ENCODE data around the gene GPR27. TPM values are rescaled to one million over a fixed set of nuclear protein-coding genes. Genes with fewer than 3 reads are reported as not detected.

The GPR27 gene
- total and polyA plus RNA-seq, 2 donors, result 2.7 to 3.3 TPM

DNA sequence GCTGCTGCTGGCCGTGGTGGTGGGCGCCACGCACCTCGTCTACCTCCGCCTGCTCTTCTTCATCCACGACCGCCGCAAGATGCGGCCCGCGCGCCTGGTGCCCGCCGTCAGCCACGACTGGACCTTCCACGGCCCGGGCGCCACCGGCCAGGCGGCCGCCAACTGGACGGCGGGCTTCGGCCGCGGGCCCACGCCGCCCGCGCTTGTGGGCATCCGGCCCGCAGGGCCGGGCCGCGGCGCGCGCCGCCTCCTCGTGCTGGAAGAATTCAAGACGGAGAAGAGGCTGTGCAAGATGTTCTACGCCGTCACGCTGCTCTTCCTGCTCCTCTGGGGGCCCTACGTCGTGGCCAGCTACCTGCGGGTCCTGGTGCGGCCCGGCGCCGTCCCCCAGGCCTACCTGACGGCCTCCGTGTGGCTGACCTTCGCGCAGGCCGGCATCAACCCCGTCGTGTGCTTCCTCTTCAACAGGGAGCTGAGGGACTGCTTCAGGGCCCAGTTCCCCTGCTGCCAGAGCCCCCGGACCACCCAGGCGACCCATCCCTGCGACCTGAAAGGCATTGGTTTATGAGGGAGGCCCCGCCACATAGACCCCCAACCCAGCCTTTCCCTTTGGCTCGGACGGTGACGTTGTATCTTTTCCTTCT lies 1.1 kb downstream of the GPR27 start:
- H3K4me1 ChIP-seq (ENCODE audit: insufficient read depth), result no peaks in the 10 kb centered on the region
- H3K36me3 ChIP-seq (ENCODE audit: insufficient read depth), result no peaks in the 10 kb centered on the region
- DNase-seq (ENCODE audit: extremely low spot score), result no peak
- H3K27ac ChIP-seq (ENCODE audit: low read depth), result no peak overlapping the region
- 13% methylated on average over 65 of the region's 65 CpGs for WGBS
- peak overlapping the region; percentile 84 for H3K4me3 ChIP-seq (ENCODE audit: low read depth, low read length)

GRCh38 chr3:71758091-71758490 lies 4.4 kb downstream of the GPR27 start:
- Histone ChIP-seq H3K4me3 (ENCODE audit: low read depth, low read length) (no peak overlapping the region), H3K4me1 (ENCODE audit: insufficient read depth) (no peaks in the 10 kb centered on the region), H3K36me3 (ENCODE audit: insufficient read depth) (no peaks in the 10 kb centered on the region), H3K27ac (ENCODE audit: low read depth) (no peak overlapping the region)
- DNase-seq (ENCODE audit: extremely low spot score), result no peak
- 95% methylated on average over 2 of the region's 2 CpGs for WGBS

DNA sequence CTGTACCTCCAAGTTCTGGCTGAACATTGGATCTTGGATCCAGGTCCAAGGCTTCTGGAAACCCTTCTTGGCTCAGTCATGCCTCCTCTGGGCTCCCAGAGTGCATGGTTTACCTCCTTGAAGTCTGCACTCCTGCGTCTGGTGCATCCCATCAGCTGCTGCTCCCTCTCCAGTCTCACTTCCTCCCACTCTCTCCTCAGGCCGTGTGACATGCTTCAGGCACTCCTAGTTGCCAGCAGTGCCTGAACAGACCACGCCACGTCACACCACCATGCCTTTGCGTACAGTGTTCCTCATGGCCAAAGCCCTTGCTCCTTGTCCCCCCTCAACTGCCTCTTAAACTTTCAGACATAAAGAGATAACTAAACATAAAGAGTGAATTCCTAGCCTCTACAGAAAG lies 5.7 kb downstream of the GPR27 start:
- DNase-seq (ENCODE audit: extremely low spot score), result no peak
- H3K27ac ChIP-seq (ENCODE audit: low read depth), result no peak overlapping the region
- WGBS, result 77% methylated on average over 5 of the region's 5 CpGs
- H3K4me1 ChIP-seq (ENCODE audit: insufficient read depth), result no peaks in the 10 kb centered on the region
- H3K36me3 ChIP-seq (ENCODE audit: insufficient read depth), result no peaks in the 10 kb centered on the region
- no peak overlapping the region for H3K4me3 ChIP-seq (ENCODE audit: low read depth, low read length)

GRCh38 chr3:71760140-71760539 lies 6.5 kb downstream of the GPR27 start:
- H3K36me3 ChIP-seq (ENCODE audit: insufficient read depth), result no peaks in the 10 kb centered on the region
- no peak for DNase-seq (ENCODE audit: extremely low spot score)
- H3K4me3 ChIP-seq (ENCODE audit: low read depth, low read length), result no peak overlapping the region
- H3K27ac ChIP-seq (ENCODE audit: low read depth), result no peak overlapping the region
- WGBS, result 96% methylated on average over 1 of the region's 1 CpG
- no peaks in the 10 kb centered on the region for H3K4me1 ChIP-seq (ENCODE audit: insufficient read depth)

- Histone ChIP-seq H3K27ac (ENCODE audit: low read depth) (no peak overlapping the region), H3K4me1 (ENCODE audit: insufficient read depth) (no peaks in the 10 kb centered on the region), H3K36me3 (ENCODE audit: insufficient read depth) (no peaks in the 10 kb centered on the region), H3K4me3 (ENCODE audit: low read depth, low read length) (no peak overlapping the region)
- 70% methylated on average over 5 of the region's 5 CpGs for WGBS
- DNase-seq (ENCODE audit: extremely low spot score), result no peak
Measured at GRCh38 chr3:71763426-71763825, 9.8 kb downstream of the GPR27 start.

DNA sequence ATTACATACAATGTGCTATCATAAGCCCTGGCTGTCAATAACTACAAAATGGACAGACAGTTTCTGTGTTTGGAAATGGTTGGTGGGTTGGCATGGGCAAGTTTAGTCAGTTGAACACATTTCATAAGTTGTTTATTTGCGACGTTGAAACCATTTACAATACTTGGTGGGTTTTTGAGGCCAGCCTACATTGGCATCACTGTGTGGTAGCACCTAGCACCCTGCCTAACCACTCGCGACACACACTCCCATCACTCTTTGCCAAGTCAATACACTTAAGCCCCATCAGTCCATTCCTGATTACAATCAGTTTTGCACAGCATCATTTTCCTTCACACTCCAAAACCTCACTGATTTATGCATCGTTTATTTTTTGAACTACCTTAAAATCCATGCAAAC lies 17.5 kb downstream of the GPR27 start:
- 69% methylated on average over 5 of the region's 5 CpGs for WGBS
- H3K4me1 ChIP-seq (ENCODE audit: insufficient read depth), result no peaks in the 10 kb centered on the region
- H3K4me3 ChIP-seq (ENCODE audit: low read depth, low read length), result no peak overlapping the region
- H3K27ac ChIP-seq (ENCODE audit: low read depth), result no peak overlapping the region
- no peak for DNase-seq (ENCODE audit: extremely low spot score)
- no peaks in the 10 kb centered on the region for H3K36me3 ChIP-seq (ENCODE audit: insufficient read depth)

DNA sequence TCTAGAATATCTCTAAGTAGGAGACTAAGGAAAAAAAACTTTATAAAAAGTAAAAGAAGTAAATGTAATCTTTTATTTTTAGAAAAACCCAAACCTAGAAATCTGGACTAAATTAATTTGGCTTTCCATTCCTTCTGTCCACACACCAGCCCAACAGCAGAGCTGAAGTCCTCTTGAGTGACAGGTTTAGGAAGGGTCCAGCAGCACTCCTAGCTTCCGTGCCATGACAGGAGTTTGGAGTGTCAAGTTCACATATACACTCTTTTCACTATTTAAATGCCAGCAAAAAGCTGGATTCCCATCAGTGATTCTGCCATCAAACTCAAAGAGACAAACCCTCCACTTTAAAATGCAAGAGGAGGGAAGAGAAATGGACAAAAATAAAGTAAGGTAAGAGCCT lies 18.2 kb downstream of the GPR27 start:
- 37% methylated on average over 1 of the region's 1 CpG for WGBS
- Histone ChIP-seq H3K36me3 (ENCODE audit: insufficient read depth) (no peaks in the 10 kb centered on the region), H3K27ac (ENCODE audit: low read depth) (no peak overlapping the region), H3K4me3 (ENCODE audit: low read depth, low read length) (no peak overlapping the region), H3K4me1 (ENCODE audit: insufficient read depth) (no peaks in the 10 kb centered on the region)
- DNase-seq (ENCODE audit: extremely low spot score), result no peak

- H3K27ac ChIP-seq (ENCODE audit: low read depth), result no peak overlapping the region
- no peak overlapping the region for H3K4me3 ChIP-seq (ENCODE audit: low read depth, low read length)
- no peaks in the 10 kb centered on the region for H3K36me3 ChIP-seq (ENCODE audit: insufficient read depth)
- DNase-seq (ENCODE audit: extremely low spot score), result no peak
- 77% methylated on average over 6 of the region's 6 CpGs for WGBS
- H3K4me1 ChIP-seq (ENCODE audit: insufficient read depth), result no peaks in the 10 kb centered on the region
Measured at GRCh38 chr3:71776538-71776937, 22.9 kb downstream of the GPR27 start.

DNA sequence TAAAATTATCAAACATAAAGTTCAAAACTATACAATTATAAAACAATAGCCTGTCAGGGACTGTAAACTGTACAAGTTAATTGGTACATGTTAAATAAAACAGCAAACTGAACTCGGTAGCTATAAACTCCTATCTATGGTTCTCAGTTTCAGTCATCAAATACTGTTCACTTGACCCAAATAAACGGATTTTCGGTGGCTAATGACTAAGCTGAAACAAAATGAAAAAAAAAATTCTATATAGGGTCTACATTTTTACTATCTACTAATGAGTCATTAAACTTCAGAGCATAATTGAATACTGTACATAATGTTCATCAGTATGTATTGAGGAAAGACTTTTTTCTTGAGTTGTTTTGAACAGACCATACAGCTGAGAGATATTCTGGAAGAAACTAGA lies 24.7 kb downstream of the GPR27 start:
- H3K4me1 ChIP-seq (ENCODE audit: insufficient read depth), result no peaks in the 10 kb centered on the region
- no peak for DNase-seq (ENCODE audit: extremely low spot score)
- H3K4me3 ChIP-seq (ENCODE audit: low read depth, low read length), result no peak overlapping the region
- H3K36me3 ChIP-seq (ENCODE audit: insufficient read depth), result no peaks in the 10 kb centered on the region
- 88% methylated on average over 3 of the region's 3 CpGs for WGBS
- no peak overlapping the region for H3K27ac ChIP-seq (ENCODE audit: low read depth)

GRCh38 chr3:71779674-71780377 lies 26.2 kb downstream of the GPR27 start:
- H3K4me3 ChIP-seq (ENCODE audit: low read depth, low read length), result no peak overlapping the region

GRCh38 chr3:71780430-71780829 lies 26.8 kb downstream of the GPR27 start:
- no peak overlapping the region for H3K4me3 ChIP-seq (ENCODE audit: low read depth, low read length)
- no peak overlapping the region for H3K27ac ChIP-seq (ENCODE audit: low read depth)
- no peaks in the 10 kb centered on the region for H3K36me3 ChIP-seq (ENCODE audit: insufficient read depth)
- H3K4me1 ChIP-seq (ENCODE audit: insufficient read depth), result peaks cover 2% of the 10 kb centered on the region
- 74% methylated on average over 4 of the region's 4 CpGs for WGBS
- no peak for DNase-seq (ENCODE audit: extremely low spot score)

More at GRCh38 chr3:71779674-71780377, 26.2 kb downstream of the GPR27 start:
- H3K4me1 ChIP-seq (ENCODE audit: insufficient read depth), result no peaks in the 10 kb centered on the region
- no peaks in the 10 kb centered on the region for H3K36me3 ChIP-seq (ENCODE audit: insufficient read depth)
- H3K27ac ChIP-seq (ENCODE audit: low read depth), result no peak overlapping the region
- DNase-seq (ENCODE audit: extremely low spot score), result no peak
- WGBS, result 75% methylated on average over 6 of the region's 6 CpGs

DNA sequence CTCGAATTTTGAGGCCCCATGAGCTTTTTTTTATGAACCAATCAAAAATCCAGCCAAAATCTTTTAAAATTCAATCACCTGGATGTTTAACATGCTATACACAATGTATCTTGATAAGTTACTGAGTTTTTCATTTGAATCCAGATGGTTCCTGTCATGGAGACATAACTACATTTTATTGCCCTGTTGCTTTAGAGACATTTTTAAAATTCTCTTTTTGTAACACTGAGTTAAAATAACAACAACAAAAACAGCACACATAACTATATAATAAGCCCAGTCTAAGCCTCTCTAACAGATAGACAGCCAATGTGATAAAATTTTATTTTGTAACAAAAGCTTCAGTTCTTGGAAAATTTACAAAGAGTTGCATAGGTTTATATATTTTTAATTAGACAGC lies 29.5 kb downstream of the GPR27 start:
- Histone ChIP-seq H3K4me1 (ENCODE audit: insufficient read depth) (peaks cover 2% of the 10 kb centered on the region), H3K27ac (ENCODE audit: low read depth) (no peak overlapping the region), H3K36me3 (ENCODE audit: insufficient read depth) (no peaks in the 10 kb centered on the region), H3K4me3 (ENCODE audit: low read depth, low read length) (no peak overlapping the region)
- WGBS, result 52% methylated on average over 1 of the region's 1 CpG
- DNase-seq (ENCODE audit: extremely low spot score), result no peak

GRCh38 chr3:71784201-71784913 lies 30.7 kb downstream of the GPR27 start:
- DNase-seq (ENCODE audit: extremely low spot score), result no peak

More at GRCh38 chr3:71784201-71784913, 30.7 kb downstream of the GPR27 start:
- Histone ChIP-seq H3K4me3 (ENCODE audit: low read depth, low read length) (peak overlapping the region; percentile 38), H3K27ac (ENCODE audit: low read depth) (no peak overlapping the region), H3K4me1 (ENCODE audit: insufficient read depth) (peaks cover 2% of the 10 kb centered on the region), H3K36me3 (ENCODE audit: insufficient read depth) (no peaks in the 10 kb centered on the region)
- WGBS, result 3% methylated on average over 23 of the region's 23 CpGs
